ENCODE results near the gene YARS1.

Gene YARS1

GRCh38 chr1:32741413-32742198, 75.6 kb downstream of the YARS1 start:
- FAIRE-seq = no peak

GRCh38 chr1:32741059-32741412, 76.1 kb downstream of the YARS1 start:
- no peak for FAIRE-seq

GRCh38 chr1:32736812-32737791, 80.1 kb downstream of the YARS1 start:
- peak; percentile 95 for FAIRE-seq

- FAIRE-seq = no peak
Measured at GRCh38 chr1:32733582-32734321, 83.4 kb downstream of the YARS1 start.

- FAIRE-seq = no peak
Measured at GRCh38 chr1:32729254-32730046, 87.7 kb downstream of the YARS1 start.

GRCh38 chr1:32728413-32729077, 88.6 kb downstream of the YARS1 start:
- no peak for FAIRE-seq

GRCh38 chr1:32727876-32728275, 89.3 kb downstream of the YARS1 start:
- FAIRE-seq = no peak

- FAIRE-seq = no peak
Measured at GRCh38 chr1:32725615-32725982, 91.6 kb downstream of the YARS1 start.
